NCI-H2171 treated with DMSO at 0.1 percent for 48 hours (cell line): ENCODE results near the gene RIMKLB.
A peak's percentile ranks its signal among the peaks of the same experiment; 100 is the strongest.

Source experiments
- DNase-seq: peaks from one replicate; lab custom pipeline; 2025; lab: John Stamatoyannopoulos, UW

RIMKLB gene

DNA sequence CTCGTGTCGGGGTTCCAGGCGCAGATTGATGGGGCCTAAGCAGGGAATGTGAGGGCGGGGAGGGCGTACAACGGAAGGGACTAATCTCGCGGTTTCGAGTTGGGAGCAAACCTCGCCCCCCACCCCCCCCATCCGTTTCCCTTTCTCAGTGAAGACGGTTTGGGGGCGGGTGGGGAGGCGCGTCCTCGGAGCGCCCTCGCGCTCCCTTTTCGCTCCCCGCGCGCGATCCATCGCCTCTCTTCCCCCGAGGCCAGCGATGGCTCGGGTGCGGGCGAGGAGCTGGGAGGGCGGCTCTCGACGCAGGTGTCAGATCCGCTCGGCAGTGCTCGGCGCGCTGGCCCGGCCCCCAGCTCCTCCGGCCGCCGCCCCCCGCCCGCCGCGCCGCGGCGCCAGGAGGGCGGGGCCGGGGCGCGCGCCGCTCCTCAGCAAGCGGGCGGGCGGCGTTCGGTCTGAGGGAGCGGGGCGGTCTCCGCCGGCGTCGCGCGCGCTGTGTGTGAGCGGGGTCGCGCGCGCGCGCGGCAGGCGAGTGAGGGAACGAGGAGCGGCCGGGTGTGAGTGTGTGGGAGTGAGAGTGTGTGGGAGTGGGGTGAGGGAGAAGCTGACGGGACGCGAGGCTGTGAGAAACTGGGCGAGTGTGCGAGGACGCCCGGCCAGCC is at the start of gene RIMKLB:
TSS of gene RIMKLB (plus strand) at position 516 of the 656 bp plus-strand sequence. CDS start 15,876 bp downstream, outside the sequence.
- peak; percentile 57 for DNase-seq

DNA sequence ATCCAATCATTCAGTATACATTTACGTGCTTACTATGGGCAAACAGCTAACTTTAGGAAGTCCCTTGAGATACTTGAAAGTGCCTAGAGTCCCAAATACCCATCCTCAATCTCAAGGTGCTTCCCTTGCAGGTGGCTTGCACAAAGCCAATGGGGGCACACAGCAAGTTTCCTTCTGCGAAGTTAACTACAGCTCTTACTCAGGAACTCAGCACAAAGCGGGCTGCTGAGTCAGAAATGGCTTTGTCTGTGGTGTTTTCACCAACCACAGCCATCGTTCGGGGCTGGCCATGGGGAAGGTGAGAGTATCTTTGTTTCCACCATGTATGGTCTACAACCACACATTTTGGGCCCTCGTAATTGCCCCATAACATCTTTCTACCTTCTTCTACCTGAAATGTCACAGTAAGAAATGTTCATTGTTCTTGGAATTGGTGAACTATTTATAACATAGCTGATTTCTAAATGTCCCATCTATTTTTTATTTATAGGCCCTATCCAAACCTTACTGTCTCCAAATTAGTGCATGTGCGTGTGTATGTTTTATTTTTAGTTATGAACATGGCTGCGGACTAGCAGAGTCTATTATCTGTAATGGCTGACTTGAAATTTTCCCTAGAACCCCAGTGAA is 49.1 kb upstream of the RIMKLB start:
- DNase-seq, result no peak

DNA sequence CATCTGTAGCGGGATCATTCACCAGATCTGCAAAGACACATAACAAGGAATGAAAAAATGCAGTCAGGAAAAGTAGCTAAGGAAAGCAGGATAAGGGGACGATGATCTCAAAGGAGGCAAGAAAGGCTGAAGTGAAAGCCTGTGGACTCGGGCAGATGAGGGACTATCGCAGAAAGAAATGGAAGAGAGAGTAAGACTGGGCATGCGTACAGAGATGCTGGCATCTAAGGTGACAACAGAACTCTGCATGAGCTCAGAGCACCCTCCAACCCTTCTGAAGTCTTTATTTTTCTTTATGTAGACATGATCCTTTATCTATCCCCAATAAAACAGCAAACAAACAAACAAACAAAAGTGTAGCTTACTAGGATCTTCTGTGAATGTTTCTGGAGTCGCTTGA is 42.4 kb upstream of the RIMKLB start:
- no peak for DNase-seq

- DNase-seq, result no peak
These were observed 39.4 kb upstream of the RIMKLB start for GRCh38 chr12:8658346-8658745.

- no peak for DNase-seq
These were observed 36.8 kb upstream of the RIMKLB start for GRCh38 chr12:8661016-8661415.

- DNase-seq, result no peak
These were observed 36.0 kb upstream of the RIMKLB start for GRCh38 chr12:8661751-8662150.

GRCh38 chr12:8662593-8662992 is 35.2 kb upstream of the RIMKLB start, which contains the start of gene MFAP5:
Gene MFAP5, minus strand, starts transcription at chr12:8662826. Its CDS starts 722 bp downstream, at chr12:8662104.
- no peak for DNase-seq

DNA sequence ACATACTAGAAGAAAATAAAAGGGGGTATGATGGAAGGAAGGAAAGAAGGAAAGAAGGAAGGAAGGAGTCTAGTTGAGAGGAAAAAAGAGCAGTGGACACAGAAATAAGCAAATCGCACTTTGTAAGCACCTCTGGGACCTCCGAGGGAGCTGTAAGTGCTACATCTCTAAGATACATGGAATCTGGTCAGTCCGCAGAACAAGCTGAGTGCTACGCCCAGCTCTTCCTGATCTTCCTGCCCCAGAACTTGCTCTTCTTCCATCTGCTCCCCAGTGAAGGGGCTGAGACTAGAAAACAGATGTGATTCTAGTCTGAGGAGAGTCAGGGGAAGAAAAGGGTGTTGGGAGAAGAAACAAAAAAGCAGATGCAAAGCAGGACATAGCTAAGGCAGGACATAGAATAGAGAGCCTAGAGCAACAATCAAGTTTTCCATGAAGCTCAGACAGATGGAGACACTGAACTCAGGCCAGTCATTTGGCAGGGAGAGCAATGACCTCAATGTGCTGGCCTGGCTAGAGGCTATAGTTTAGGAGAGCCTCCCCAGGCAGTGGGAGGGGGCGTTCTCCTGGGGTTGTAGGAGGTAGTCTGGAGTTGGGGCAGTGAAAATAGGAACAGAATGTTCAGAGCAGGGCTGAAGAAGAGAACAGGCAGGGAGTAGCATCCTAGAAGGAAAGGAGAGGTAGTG is 33.4 kb upstream of the RIMKLB start:
- DNase-seq, result no peak

DNA sequence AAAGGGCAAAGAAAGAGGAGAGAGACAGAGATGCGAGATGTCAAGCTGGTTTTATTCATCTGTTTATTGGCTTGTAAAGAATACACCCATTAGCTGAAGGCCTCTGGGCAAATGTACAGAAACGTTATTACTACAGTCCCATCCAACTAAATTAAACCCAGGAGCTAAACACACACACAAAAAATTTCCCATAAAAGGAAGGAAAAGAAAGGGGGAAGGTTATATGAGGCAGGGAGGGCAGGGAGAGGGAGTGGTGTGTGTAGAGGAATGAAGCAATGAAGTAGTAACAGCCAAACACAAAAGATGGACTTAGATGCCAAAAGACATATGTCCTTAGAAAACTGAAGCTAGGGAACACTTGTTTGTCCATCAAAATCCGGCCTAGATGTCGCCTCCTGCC is 32.0 kb upstream of the RIMKLB start:
- DNase-seq, result no peak

DNA sequence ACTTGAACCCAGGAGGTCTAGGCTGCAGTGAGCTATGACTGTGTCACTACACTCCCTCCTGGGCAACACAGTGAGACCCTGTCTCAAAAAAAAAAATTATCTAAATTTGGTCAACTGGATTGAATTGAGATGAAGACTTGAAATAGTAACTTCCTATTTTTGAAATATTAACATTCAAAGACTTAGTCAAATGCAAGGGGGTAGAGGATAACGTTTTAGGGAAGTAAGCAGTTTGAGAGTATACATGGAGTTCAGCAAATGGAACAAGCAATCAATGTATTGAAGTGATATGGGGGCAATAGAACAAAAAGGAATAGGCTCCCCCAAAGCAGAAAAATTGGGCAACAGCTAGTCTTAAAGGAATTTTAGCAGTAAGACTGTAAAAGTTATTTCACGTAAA is 30.5 kb upstream of the RIMKLB start:
- DNase-seq, result no peak

DNA sequence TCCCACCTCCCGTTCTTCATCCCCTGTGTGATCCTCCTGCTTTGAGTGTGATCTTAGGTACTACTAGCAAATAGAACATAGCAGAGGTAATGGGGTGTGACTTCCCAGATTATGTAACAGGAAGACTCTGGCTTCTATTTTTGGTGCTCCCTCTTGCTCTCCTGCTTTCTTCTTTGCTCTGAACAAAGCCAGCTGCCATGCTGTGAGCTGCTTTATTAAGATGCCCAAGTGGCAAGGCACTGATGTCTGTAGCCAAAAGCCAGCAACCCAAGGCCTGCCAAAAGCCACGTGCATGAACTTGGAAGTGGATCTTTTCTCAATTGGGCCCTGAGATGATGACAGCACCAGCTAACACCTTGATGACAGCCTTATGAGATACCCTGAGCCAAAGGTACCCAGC is 29.4 kb upstream of the RIMKLB start:
- no peak for DNase-seq

DNA sequence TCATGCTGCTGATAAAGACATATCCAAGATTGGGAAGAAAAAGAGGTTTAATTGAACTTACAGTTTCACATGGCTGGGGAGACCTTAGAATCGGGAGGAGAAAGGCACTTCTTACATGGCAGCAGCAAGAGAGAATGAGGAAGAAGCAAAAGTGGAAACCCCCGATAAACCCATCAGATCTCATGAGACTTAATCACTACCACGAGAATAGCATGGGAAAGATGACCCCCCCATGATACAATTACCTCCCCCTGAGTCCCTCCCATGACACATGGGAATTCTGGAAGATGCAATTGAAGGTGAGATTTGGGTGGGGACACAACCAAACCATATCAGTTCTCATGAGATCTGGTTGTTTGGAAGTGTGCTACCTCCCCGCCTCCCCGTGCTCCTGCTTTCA is 25.4 kb upstream of the RIMKLB start:
- no peak for DNase-seq

DNA sequence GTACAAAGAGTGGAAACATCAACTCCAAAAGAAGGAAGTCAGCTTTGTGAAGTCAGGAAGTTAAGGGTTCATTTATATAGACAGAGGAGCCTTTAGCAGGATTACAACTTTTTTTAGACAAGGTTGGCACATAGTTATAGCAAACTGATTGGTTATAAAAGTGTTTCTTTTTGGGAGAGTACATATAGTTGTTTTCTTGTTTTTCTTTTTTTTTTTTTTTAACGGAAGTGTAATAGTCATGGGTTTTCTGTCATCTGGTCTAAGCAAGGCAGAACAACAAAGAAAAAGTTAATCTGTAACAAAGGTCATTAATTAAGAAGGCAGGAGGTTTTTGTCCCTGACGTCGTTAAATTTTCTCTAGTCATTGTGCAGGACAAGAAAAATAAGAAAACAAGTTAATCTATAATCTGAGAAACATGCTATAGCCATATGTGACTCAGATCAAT is 22.2 kb upstream of the RIMKLB start:
- DNase-seq, result no peak

- DNase-seq, result no peak
These were observed 21.1 kb upstream of the RIMKLB start for GRCh38 chr12:8676651-8677050.

GRCh38 chr12:8677362-8677761 is 20.4 kb upstream of the RIMKLB start:
- no peak for DNase-seq

GRCh38 chr12:8678661-8679111 is 19.1 kb upstream of the RIMKLB start:
- DNase-seq, result no peak

- DNase-seq, result no peak
These were observed 17.3 kb upstream of the RIMKLB start for GRCh38 chr12:8680533-8680932.

- no peak for DNase-seq
These were observed 16.5 kb upstream of the RIMKLB start for GRCh38 chr12:8681129-8681884.

GRCh38 chr12:8685051-8685450 is 12.7 kb upstream of the RIMKLB start:
- no peak for DNase-seq

- peak; percentile 45 for DNase-seq
These were observed 9.8 kb upstream of the RIMKLB start for GRCh38 chr12:8687846-8688601.

GRCh38 chr12:8689681-8690080 is 8.1 kb upstream of the RIMKLB start:
- no peak for DNase-seq

DNA sequence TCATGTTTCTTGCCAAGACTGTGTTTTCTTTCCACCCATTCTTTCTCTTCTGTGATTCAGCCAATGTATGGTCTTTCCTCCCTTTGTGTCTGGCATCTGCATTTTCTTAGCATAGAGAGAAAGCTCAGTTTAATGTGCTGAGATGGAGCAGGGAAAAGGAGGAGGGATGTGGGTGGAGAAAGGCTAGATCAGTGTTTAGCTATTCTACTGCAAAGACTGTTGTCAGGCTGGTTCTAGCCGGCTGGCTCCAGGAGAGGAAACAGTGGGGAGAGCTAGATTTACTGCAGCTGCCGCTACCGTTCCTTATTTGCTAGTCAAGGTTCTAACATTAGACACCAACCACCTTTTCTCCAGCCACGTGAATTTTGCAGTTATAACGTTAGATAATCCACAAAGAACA is 5.2 kb upstream of the RIMKLB start:
- peak; percentile 25 for DNase-seq
